Thoracic aorta (tissue), 2 donors: ENCODE results near the gene BTBD8. TPM values are rescaled to one million over a fixed set of nuclear protein-coding genes. Genes with fewer than 3 reads are reported as not detected.

Experiments
- ATAC-seq: fragments of 150-250 bp; one replicate; pipeline ENCODE4 v1.8.0; 2017; ENCODE audit warnings: low read depth; ENCODE audit not compliant: insufficient number of reproducible peaks, low FRiP score
- DNase-seq: peaks from one replicate; pipeline ENCODE4 v3.0.0-alpha.2; 2020; ENCODE audit warnings: low spot score
- H3K27ac ChIP-seq, 2 donors: fragments of 200-600 bp; sonication (generic); 1 replicate in 1 of 2; 2 replicates in 1 of 2; pipeline ENCODE4 v1.5.1; 2016; ENCODE audit warnings: mild to moderate bottlenecking in 2 of 2, moderate library complexity in 2 of 2
- H3K27me3 ChIP-seq: fragments of 200-600 bp; sonication (generic); replicated peaks from 2 replicates; pipeline ENCODE4 v1.6.0; 2016; ENCODE audit warnings: mild to moderate bottlenecking; ENCODE audit not compliant: insufficient read depth
- H3K36me3 ChIP-seq: fragments of 200-600 bp; sonication (generic); one replicate; pipeline ENCODE4 v1.5.1; 2016
- H3K4me1 ChIP-seq, 2 donors: fragments of 200-600 bp; sonication (generic); 1 replicate in 1 of 2; 2 replicates in 1 of 2; pipeline versions ENCODE4 v1.5.1 to v1.6.0; 2016; ENCODE audit warnings: low read depth in 2 of 2, mild to moderate bottlenecking in 1 of 2; ENCODE audit not compliant: control insufficient read depth in 1 of 2
- H3K4me3 ChIP-seq: fragments of 200-600 bp; sonication (generic); 2 replicates; pipeline ENCODE4 v1.5.1; 2016; ENCODE audit warnings: mild to moderate bottlenecking
- H3K9me3 ChIP-seq: fragments of 200-600 bp; sonication (generic); 2 replicates; pipeline ENCODE4 v1.5.1; 2016
- total RNA-seq, 2 donors: library from RNA; depleted of rRNA; stranded (reverse); fragments of >200 nt; gene quantifications; one replicate each; pipeline versions ENCODE4 v1.1.0 to v1.2.3, GENCODE V29; 2016
- TF ChIP-seq, protein P1 (sequence below): fragments of 200-600 bp; sonication (generic); IDR thresholded peaks from one replicate; pipeline ENCODE4 v1.5.1; 2019; ENCODE audit warnings: antibody characterized with exemption

BTBD8 gene
- total RNA-seq, 2 donors from 2014 or later: 3.8 to 12.9 TPM

GRCh38 chr1:92038695-92039346, 41.3 kb upstream of the BTBD8 start:
- TF ChIP-seq, protein P1, sequence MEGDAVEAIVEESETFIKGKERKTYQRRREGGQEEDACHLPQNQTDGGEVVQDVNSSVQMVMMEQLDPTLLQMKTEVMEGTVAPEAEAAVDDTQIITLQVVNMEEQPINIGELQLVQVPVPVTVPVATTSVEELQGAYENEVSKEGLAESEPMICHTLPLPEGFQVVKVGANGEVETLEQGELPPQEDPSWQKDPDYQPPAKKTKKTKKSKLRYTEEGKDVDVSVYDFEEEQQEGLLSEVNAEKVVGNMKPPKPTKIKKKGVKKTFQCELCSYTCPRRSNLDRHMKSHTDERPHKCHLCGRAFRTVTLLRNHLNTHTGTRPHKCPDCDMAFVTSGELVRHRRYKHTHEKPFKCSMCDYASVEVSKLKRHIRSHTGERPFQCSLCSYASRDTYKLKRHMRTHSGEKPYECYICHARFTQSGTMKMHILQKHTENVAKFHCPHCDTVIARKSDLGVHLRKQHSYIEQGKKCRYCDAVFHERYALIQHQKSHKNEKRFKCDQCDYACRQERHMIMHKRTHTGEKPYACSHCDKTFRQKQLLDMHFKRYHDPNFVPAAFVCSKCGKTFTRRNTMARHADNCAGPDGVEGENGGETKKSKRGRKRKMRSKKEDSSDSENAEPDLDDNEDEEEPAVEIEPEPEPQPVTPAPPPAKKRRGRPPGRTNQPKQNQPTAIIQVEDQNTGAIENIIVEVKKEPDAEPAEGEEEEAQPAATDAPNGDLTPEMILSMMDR: no peak
- H3K4me3 ChIP-seq: no peak overlapping the region
- no peak for ATAC-seq
- no peaks in the 10 kb centered on the region for H3K36me3 ChIP-seq
- no peaks in the 10 kb centered on the region for H3K27me3 ChIP-seq
- no peaks in the 10 kb centered on the region for H3K9me3 ChIP-seq
- no peaks in the 10 kb centered on the region for H3K4me1 ChIP-seq
- H3K27ac ChIP-seq: no peak overlapping the region
- no peak for DNase-seq

DNA sequence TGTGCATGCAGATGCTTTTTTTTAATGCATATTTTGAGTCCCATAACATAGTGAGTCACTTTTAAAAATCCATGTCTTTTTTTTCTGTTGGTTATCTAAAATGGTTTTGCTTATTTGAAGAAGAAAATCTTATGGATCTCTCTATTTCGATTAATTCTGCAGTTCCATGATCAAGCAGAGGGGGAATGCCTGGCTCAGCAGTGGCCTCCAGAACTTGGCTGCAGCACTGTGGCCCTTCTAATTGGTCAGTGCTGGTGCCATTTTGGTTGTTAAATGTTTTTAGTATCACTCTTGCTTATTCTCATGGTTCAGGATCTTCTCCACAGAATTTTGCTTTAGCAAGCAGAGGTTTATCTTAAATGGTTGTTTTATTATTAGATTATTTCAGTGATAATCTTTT, 39.2 kb upstream of the BTBD8 start:
- no peaks in the 10 kb centered on the region for H3K36me3 ChIP-seq
- H3K4me1 ChIP-seq: no peaks in the 10 kb centered on the region
- H3K4me3 ChIP-seq: no peak overlapping the region
- TF ChIP-seq, protein P1: no peak
- no peaks in the 10 kb centered on the region for H3K27me3 ChIP-seq
- H3K9me3 ChIP-seq: no peaks in the 10 kb centered on the region
- no peak overlapping the region for H3K27ac ChIP-seq
- no peak for ATAC-seq
- no peak for DNase-seq

GRCh38 chr1:92043621-92044020, 36.5 kb upstream of the BTBD8 start:
- Histone ChIP-seq H3K4me3 (no peak overlapping the region), H3K27ac (no peak overlapping the region), H3K4me1 (no peaks in the 10 kb centered on the region), H3K27me3 (no peaks in the 10 kb centered on the region), H3K36me3 (no peaks in the 10 kb centered on the region), H3K9me3 (no peaks in the 10 kb centered on the region)
- TF ChIP-seq, protein P1: no peak
- no peak for DNase-seq
- no peak for ATAC-seq

- ATAC-seq (no peak), DNase-seq (no peak)
- H3K27ac ChIP-seq: no peak overlapping the region
- no peaks in the 10 kb centered on the region for H3K36me3 ChIP-seq
- no peaks in the 10 kb centered on the region for H3K9me3 ChIP-seq
- no peaks in the 10 kb centered on the region for H3K4me1 ChIP-seq
- TF ChIP-seq, protein P1: no peak
- H3K27me3 ChIP-seq: no peaks in the 10 kb centered on the region
- H3K4me3 ChIP-seq: no peak overlapping the region
These were observed 34.2 kb upstream of the BTBD8 start for GRCh38 chr1:92045766-92046495.

DNA sequence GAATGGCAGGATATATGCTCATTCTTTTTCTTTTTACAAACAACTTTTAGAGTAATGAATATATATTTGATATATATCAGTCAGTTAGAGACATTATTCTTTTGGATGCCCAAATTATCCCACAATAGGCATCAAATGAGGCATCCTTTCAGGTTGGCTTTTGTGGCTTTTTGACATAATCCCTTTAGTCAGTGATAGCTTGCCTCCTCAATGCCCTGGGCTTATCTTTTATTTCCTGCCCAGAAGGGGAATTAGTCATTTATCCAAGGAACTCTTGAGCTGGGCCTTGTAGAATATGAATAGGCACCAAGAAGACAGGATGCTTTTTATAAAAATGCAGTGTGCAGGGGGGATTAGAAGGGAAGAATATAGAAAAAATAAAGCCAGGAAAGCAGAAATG, 28.2 kb upstream of the BTBD8 start:
- ATAC-seq: no peak

More for the DNA sequence above, 28.2 kb upstream of the BTBD8 start:
- TF ChIP-seq, protein P1: no peak
- no peaks in the 10 kb centered on the region for H3K9me3 ChIP-seq
- H3K4me3 ChIP-seq: no peak overlapping the region
- H3K36me3 ChIP-seq: no peaks in the 10 kb centered on the region
- H3K27ac ChIP-seq: no peak overlapping the region
- no peak for DNase-seq
- H3K27me3 ChIP-seq: no peaks in the 10 kb centered on the region
- H3K4me1 ChIP-seq: no peaks in the 10 kb centered on the region
